Hypothalamus (tissue), 51 donors: ENCODE results near the gene EGR2.
"Not testable (repeated sequence)": the region's sequence is repeated elsewhere in the genome, so short reads cannot be mapped to it uniquely, and the experiment has no call there.

Experiments used
- DNase-seq, 51 donors: peaks; one replicate each; lab custom pipeline; 2025; lab: John Stamatoyannopoulos, UW

Gene EGR2

GRCh38 chr10:62796896-62797295, 19.3 kb downstream of the EGR2 start:
- DNase-seq = no peak

DNA sequence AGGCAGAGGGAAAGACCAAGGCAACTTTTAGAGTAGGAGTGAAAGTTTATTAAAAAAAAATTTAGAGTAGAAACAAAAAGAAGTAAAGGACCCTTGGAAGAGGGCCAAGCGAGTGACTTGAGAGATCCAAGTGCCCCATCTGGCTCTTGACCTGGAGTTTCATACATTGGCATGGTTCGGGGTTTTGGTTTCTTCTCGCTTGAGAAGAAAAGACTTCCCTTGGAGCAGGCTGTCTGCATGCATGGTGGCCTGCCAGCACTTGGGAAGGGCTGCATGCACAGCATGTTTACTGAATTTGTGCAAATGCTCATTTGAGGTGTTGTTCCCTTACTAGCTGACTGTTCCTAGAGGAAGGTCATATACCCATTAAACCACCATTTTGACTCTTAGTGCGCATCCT, 20.4 kb downstream of the EGR2 start:
- DNase-seq = no peak

- DNase-seq = no peak
These were observed 21.1 kb downstream of the EGR2 start for GRCh38 chr10:62795100-62795499.

GRCh38 chr10:62794306-62794705, 21.9 kb downstream of the EGR2 start:
- DNase-seq = no peak

GRCh38 chr10:62792261-62792660, 23.9 kb downstream of the EGR2 start:
- no peak for DNase-seq

GRCh38 chr10:62790571-62790970, 25.6 kb downstream of the EGR2 start:
- no peak for DNase-seq

- no peak for DNase-seq
These were observed 26.1 kb downstream of the EGR2 start for GRCh38 chr10:62790019-62790555.

DNA sequence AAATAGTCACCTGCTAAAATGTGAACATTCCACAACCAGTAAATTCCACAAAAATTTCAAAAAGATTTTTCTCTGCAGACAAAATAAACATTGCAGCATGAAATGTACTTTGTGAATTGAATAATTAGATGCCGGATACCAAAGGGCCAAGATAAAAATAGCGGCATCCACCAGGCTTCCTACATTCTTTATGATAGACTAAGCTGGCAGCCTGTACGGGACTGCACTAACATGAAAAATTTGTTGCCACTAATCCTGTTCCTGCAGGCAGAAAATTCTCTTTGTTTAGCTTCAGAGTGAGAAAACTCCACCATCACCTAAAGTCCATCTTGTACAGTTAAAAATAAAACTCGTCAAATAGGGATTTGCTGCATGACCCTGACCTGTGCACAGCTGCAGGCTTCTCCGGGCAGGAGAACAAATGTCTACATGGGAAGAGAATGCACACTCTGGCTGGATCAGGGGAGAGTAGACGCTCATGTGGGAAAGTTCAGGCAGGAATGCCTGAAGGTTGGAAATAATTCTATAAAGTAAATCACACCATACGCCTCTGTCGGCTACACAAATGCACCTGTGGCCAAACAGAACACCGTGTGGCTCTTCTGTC, 27.2 kb downstream of the EGR2 start:
- no peak for DNase-seq

DNA sequence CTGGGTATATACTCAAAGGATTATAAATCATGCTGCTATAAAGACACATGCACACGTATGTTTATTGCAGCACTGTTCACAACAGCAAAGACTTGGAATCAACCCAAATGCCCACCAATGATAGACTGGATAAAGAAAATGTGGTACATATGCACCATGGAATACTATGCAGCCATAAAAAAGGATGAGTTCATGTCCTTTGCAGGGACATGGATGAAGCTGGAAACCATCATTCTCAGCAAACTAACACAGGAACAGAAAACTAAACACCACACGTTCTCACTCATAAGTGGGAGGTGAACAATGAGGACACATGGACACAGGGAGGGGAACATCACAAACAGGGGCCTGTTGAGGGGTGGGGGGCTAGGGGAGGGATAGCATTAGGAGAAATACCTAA, 27.9 kb downstream of the EGR2 start:
- DNase-seq = not testable (repeated sequence)

DNA sequence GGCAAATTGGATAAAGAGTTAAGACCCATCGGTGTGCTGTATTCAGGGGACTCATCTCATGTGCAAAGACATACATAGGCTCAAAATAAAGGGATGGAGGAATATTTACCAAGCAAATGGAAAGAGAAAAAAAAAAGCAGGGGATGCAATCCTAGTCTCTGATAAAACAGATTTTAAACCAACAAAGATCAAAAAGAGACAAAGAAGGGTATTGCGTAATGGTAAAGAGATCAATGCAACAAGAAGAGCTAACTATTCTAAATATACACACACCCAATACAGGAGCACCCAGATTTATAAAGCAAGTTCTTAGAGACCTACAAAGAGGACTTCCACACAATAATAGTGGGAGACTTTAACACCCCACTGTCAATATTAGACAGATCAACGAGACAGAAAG, 31.6 kb downstream of the EGR2 start:
- not testable (repeated sequence) for DNase-seq

DNA sequence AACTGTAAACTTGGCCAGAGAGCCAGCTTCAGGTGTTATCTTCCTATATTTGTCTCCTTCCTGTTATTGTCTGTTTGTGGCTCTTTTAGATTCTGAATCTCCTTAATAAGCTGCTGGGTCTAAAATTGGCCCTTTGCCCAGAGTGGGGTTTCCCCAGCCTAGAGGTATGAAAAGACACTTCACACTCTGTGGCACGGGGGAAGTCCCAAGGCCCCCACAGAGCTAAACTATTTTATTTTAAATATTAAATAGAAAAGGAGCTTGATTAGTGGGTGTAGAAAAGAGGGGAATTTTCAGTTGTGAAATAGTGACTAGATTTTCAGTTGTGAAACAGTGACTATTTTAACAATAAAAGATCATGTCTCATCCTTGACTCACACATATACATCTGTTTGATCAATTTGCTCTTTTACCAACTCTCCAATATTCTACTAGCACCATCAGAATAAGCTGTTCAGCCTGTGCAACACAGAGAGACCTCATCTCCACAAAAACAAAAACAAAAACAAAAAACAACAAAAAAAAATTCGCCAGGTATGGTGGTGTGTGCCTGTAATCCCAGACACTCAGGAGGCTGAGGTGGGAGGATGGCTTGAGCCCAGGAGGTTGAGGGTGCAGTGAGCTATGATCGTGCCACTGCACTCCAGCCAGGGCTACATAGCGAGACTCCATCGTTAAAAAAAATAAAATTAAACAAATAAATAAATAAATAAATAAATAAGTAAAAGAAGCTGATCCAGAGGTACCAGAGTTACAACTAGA, 36.5 kb downstream of the EGR2 start:
- no peak for DNase-seq

GRCh38 chr10:62778125-62778524, 38.0 kb downstream of the EGR2 start:
- DNase-seq = no peak

DNA sequence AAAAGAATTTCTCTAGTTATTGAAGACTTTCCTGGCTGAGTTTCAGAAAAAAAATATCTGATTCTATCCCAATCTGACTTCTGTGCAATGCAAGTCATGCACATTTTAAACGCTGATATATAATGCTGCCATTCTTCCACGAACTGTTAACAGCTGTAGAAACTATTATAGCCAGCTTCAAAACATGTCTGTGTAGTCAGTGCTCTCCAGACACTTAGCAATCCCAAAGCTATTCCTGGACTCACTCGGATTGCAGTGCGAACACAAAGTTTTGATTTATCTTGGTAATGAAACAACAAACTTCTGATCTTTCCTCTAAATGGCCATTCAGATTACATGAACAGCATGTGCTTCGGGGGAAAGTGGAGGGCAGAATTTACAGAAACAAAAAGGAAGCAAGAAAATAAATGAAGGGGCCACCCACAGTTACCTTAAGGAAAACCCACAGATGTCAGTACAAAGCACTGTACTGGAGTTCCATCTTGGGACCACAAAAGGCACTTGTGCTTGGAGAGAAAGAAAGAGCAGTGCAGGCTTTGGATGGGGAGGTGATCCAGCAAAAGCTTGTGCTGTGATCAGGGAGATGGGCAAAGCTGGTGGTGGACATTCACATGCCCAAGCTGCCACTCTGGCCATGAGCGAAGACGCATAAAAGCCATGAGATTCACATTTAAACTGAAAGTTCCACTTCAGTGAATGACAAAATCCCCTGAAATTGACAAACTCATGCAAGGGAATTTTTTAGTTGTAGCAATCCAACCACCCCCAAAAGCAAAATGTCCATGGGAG, 43.8 kb downstream of the EGR2 start:
- DNase-seq = peak in 1 of 51 donors; percentile 3

GRCh38 chr10:62769574-62770242, 46.5 kb downstream of the EGR2 start:
- peak in 5 of 51 donors; percentile 1 to 8 (median 3) for DNase-seq

GRCh38 chr10:62766386-62766785, 49.8 kb downstream of the EGR2 start:
- no peak for DNase-seq

DNA sequence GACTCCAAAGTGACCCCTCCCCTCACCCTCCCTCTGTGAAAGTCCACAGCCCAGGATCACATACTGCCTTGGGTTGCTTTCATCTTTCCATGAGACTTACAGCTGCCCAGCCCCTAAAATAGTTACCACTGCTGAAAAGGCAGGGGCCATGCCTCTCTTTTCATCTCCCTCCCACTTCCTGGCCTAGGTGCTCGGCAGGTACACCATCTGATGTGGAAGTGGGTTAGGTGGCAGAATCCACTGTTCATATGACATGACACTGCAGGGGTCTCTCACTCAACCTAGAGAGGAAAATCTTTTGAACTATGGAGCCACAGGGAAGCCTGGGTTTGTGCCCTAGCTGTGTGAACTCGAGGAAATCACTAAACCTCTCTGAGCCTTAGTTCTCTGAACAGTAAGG, 50.4 kb downstream of the EGR2 start:
- DNase-seq = no peak

DNA sequence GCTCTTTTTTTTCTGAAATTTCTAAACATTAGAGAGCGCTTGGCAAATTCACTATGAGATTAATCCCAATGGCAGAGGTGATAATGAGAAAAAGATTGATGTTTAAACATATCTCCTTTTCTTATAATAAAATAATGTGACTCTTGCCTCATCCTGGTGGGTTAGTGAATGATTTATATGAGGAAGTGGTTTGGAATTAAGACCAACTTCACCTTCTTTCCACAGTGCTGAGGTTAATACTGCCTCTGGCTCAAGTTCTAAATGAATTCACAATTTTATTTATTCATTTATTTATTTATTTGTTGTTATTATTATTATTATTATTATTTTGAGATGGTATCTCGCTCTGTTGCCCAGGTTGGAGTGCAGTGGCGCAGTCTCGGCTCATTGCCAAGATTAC, 52.2 kb downstream of the EGR2 start:
- DNase-seq = no peak

GRCh38 chr10:62763155-62763554, 53.0 kb downstream of the EGR2 start:
- no peak for DNase-seq
